HepG2 (cell line): Measurements from ENCODE around the gene FAM76A. TPM values are rescaled to one million over a fixed set of nuclear protein-coding genes. Genes with fewer than 3 reads are reported as not detected.

Experiments used
- ATM ChIP-seq: fragments of 450-650 bp; IDR thresholded peaks from 2 replicates; pipeline ENCODE4 v1.7.1; 2017; ENCODE audit warnings: mild to moderate bottlenecking, borderline replicate concordance
- BHLHE40 ChIP-seq: IDR thresholded peaks from 2 replicates; pipeline ENCODE4 v1.6.1; 2011; ENCODE audit warnings: low read length, improper control_type of control experiment
- CSRNP1 ChIP-seq: sonication (generic); formaldehyde crosslinking; IDR thresholded peaks from 2 replicates; pipeline ENCODE4 v1.8.1; 2023; ENCODE audit warnings: mild to moderate bottlenecking, missing genetic modification reagents
- HOXA7 ChIP-seq: sonication (generic); formaldehyde crosslinking; IDR thresholded peaks from 2 replicates; pipeline ENCODE4 v1.8.1; 2022; ENCODE audit warnings: mild to moderate bottlenecking, missing genetic modification reagents, moderate library complexity
- KLF12 ChIP-seq: sonication (generic); formaldehyde crosslinking; IDR thresholded peaks from 2 replicates; pipeline ENCODE4 v1.4.0; 2020; ENCODE audit warnings: missing genetic modification reagents, borderline replicate concordance
- NAIF1 ChIP-seq: sonication (generic); formaldehyde crosslinking; IDR thresholded peaks from 2 replicates; pipeline ENCODE4 v1.5.0; 2020; ENCODE audit warnings: mild to moderate bottlenecking, missing genetic modification reagents, borderline replicate concordance
- PAWR ChIP-seq: sonication (generic); formaldehyde crosslinking; IDR thresholded peaks from 2 replicates; pipeline ENCODE4 v1.4.0; 2020; ENCODE audit warnings: missing genetic modification reagents, mild to moderate bottlenecking, borderline replicate concordance
- PHB2 ChIP-seq: fragments of 450-650 bp; IDR thresholded peaks from 2 replicates; pipeline ENCODE4 v1.6.1; 2018; ENCODE audit not compliant: partially characterized antibody
- POGK ChIP-seq: sonication (generic); formaldehyde crosslinking; conservative IDR thresholded peaks from 2 replicates; pipeline ENCODE4 v1.8.0; 2022; ENCODE audit warnings: mild to moderate bottlenecking, moderate library complexity, missing genetic modification reagents
- RFXANK ChIP-seq: IDR thresholded peaks from 2 replicates; pipeline ENCODE4 v1.6.1; 2016
- ZBTB10 ChIP-seq: sonication (generic); formaldehyde crosslinking; IDR thresholded peaks from 2 replicates; pipeline ENCODE4 v1.4.0; 2020; ENCODE audit warnings: missing genetic modification reagents, borderline replicate concordance
- ZBTB42 ChIP-seq: sonication (generic); formaldehyde crosslinking; IDR thresholded peaks from 2 replicates; pipeline ENCODE4 v1.5.0; 2020; ENCODE audit warnings: mild to moderate bottlenecking, missing genetic modification reagents
- ZNF616 ChIP-seq: sonication (generic); formaldehyde crosslinking; IDR thresholded peaks from 2 replicates; pipeline ENCODE4 v1.5.0; 2020; ENCODE audit warnings: low read depth, mild to moderate bottlenecking, missing genetic modification reagents
- ZNF713 ChIP-seq: sonication (generic); formaldehyde crosslinking; IDR thresholded peaks from 2 replicates; pipeline ENCODE4 v1.4.0; 2020; ENCODE audit warnings: mild to moderate bottlenecking, missing genetic modification reagents
- ZNF780A ChIP-seq: sonication (generic); formaldehyde crosslinking; IDR thresholded peaks from 2 replicates; pipeline ENCODE4 v1.8.0; 2022; ENCODE audit warnings: mild to moderate bottlenecking, missing genetic modification reagents, moderate library complexity
- ZNF878 ChIP-seq: sonication (generic); formaldehyde crosslinking; IDR thresholded peaks from 2 replicates; pipeline ENCODE4 v1.8.1; 2023; ENCODE audit warnings: mild to moderate bottlenecking, missing genetic modification reagents, moderate library complexity
- ZXDC ChIP-seq: sonication (generic); formaldehyde crosslinking; IDR thresholded peaks from 2 replicates; pipeline ENCODE4 v1.5.0; 2020; ENCODE audit warnings: mild to moderate bottlenecking, missing genetic modification reagents
- polyA plus RNA-seq, 8 experiments: library from polyadenylated mRNA; depleted of rRNA in 3 of 8; stranded (reverse) in 7 of 8; unstranded in 1 of 8; fragments of >200 nt; fragmentation: Illumina TruSeq in 4 of 8; extraction: Trizol in 4 of 8; gene quantifications; 2 replicates each; pipeline versions ENCODE4 v1.2.1 to v1.2.3, GENCODE V29; 2011 to 2016; ENCODE audit warnings: low read depth in 4 of 8, missing spikeins in 1 of 8, mixed read lengths in 1 of 8; ENCODE audit not compliant: insufficient read depth in 1 of 8
- total RNA-seq, 5 experiments: library from RNA; depleted of rRNA; stranded (reverse); fragments of >200 nt; fragmentation: Illumina TruSeq; extraction: Trizol; gene quantifications; 2 replicates each; pipeline ENCODE4 v1.2.3, GENCODE V29; 2016; ENCODE audit warnings: low read depth in 1 of 5

The FAM76A gene
- total and polyA plus RNA-seq, 2 of the 13 experiments (the other 11 are each of a cell fraction or from before 2014, with no cell fraction given) = 4.2 to 15.7 TPM

GRCh38 chr1:27772932-27773825 lies 47.4 kb downstream of the FAM76A start, which contains the start of gene STX12 (continued):
- peak; percentile 63; the same call in 1 of the 2 replicates for TF ChIP-seq ZXDC (CRISPR knock-in tag)
- TF ChIP-seq KLF12 = no peak
- 0 out of 2 replicates have a peak, but pooled peaks have one; percentile 24 for TF ChIP-seq ZNF713 (CRISPR knock-in tag)
- no peak for TF ChIP-seq ATM
- peak; percentile 93 for TF ChIP-seq BHLHE40
- no peak for TF ChIP-seq RFXANK (CRISPR knock-in tag)
- no peak for TF ChIP-seq ZBTB10 (CRISPR knock-in tag)
- 0 out of 2 replicates have a peak, but pooled peaks have one; percentile 39 for TF ChIP-seq POGK (CRISPR knock-in tag)
- TF ChIP-seq HOXA7 (CRISPR knock-in tag) = no peak
- 0 out of 2 replicates have a peak, but pooled peaks have one; percentile 56 for TF ChIP-seq NAIF1
- no peak for TF ChIP-seq ZNF616 (CRISPR knock-in tag)
- no peak for TF ChIP-seq ZNF878
- TF ChIP-seq ZNF780A = 0 out of 2 replicates have a peak, but pooled peaks have one; percentile 30
- no peak; the same call in 1 of the 2 replicates for TF ChIP-seq CSRNP1 (CRISPR knock-in tag)
- no peak for TF ChIP-seq PAWR (CRISPR knock-in tag)
- TF ChIP-seq ZBTB42 = no peak
- no peak for TF ChIP-seq PHB2
